Effector memory CD8-positive, alpha-beta T cell (primary cell): ENCODE data around the gene PPP3CA.

Experiments used
- ATAC-seq: fragments of 150-1000 bp; cut with Tn5 transposase; replicated peaks from 2 replicates; pipeline ENCODE4 v1.10.0; 2021; ENCODE audit warnings: mild to moderate bottlenecking, moderate library complexity
- DNase-seq, 3 experiments: peaks; one replicate each; pipeline ENCODE4 v3.0.0; 2021
- H3K27ac Mint-ChIP-seq, 2 donors: one replicate each; pipeline ENCODE4 v1.8.0; 2022; ENCODE audit warnings: mild to moderate bottlenecking in 2 of 2, mixed read lengths in 2 of 2, moderate library complexity in 2 of 2
- H3K27me3 Mint-ChIP-seq, 2 donors: one replicate each; pipeline ENCODE4 v1.8.0; 2022; ENCODE audit warnings: mixed read lengths in 2 of 2
- H3K36me3 Mint-ChIP-seq: one replicate; pipeline ENCODE4 v1.8.0; 2022; ENCODE audit warnings: mild to moderate bottlenecking, moderate library complexity, mixed read lengths; ENCODE audit not compliant: insufficient read depth
- H3K4me1 Mint-ChIP-seq, 2 donors: one replicate each; pipeline ENCODE4 v1.8.0; 2022; ENCODE audit warnings: low read depth in 2 of 2, mixed read lengths in 2 of 2
- H3K4me3 Mint-ChIP-seq, 2 donors: one replicate each; pipeline ENCODE4 v1.8.0; 2022; ENCODE audit warnings: mild to moderate bottlenecking in 2 of 2, mixed read lengths in 2 of 2, moderate library complexity in 2 of 2
- H3K9me3 Mint-ChIP-seq, 2 donors: one replicate each; pipeline ENCODE4 v1.8.0; 2022; ENCODE audit warnings: mixed read lengths in 2 of 2
- total RNA-seq, 9 experiments: gene quantifications; one replicate each; lab custom pipeline; 2026; lab: John Stamatoyannopoulos, UW

PPP3CA gene
- total RNA-seq = 23.4 to 109 (median 58.5) reads per million in 9 experiments

- peaks cover 30 to 42% of the 10 kb centered on the region in 2 donors for H3K4me1 Mint-ChIP-seq
- H3K27me3 Mint-ChIP-seq = no peaks in the 10 kb centered on the region
- H3K4me3 Mint-ChIP-seq = peak within 1 kb of the TSS; percentile 94 to 95
- peak within 1 kb of the TSS; percentile 87 to 98 for H3K27ac Mint-ChIP-seq
- no peaks in the 10 kb centered on the region for H3K9me3 Mint-ChIP-seq
- DNase-seq (no peak), ATAC-seq (no peak)
- peaks cover 27% of the 10 kb centered on the region for H3K36me3 Mint-ChIP-seq
Measured at GRCh38 chr4:101347267-101347556, at the start of gene PPP3CA. Gene PPP3CA, minus strand, starts transcription at chr4:101347526.

- no peaks in the 10 kb centered on the region for H3K36me3 Mint-ChIP-seq
- H3K4me3 Mint-ChIP-seq = no peak overlapping the region
- DNase-seq (no peak), ATAC-seq (no peak)
- H3K27me3 Mint-ChIP-seq = peaks cover 0 to 9% of the 10 kb centered on the region in 2 donors
- H3K27ac Mint-ChIP-seq = no peak overlapping the region
- H3K4me1 Mint-ChIP-seq = no peaks in the 10 kb centered on the region
- H3K9me3 Mint-ChIP-seq = no peaks in the 10 kb centered on the region
Measured at GRCh38 chr4:101393256-101393655, 45.9 kb upstream of the PPP3CA start.

- H3K36me3 Mint-ChIP-seq = no peaks in the 10 kb centered on the region
- ATAC-seq = no peak
- peaks cover 0 to 35% of the 10 kb centered on the region in 2 donors for H3K27me3 Mint-ChIP-seq
- DNase-seq = no peak
- no peaks in the 10 kb centered on the region for H3K4me1 Mint-ChIP-seq
- H3K9me3 Mint-ChIP-seq = peaks cover 0 to 1% of the 10 kb centered on the region in 2 donors
- H3K4me3 Mint-ChIP-seq = no peak overlapping the region
- H3K27ac Mint-ChIP-seq = no peak overlapping the region
Measured at GRCh38 chr4:101370663-101371210, 23.4 kb upstream of the PPP3CA start.

- H3K9me3 Mint-ChIP-seq = peaks cover 0 to 1% of the 10 kb centered on the region in 2 donors
- DNase-seq (no peak), ATAC-seq (no peak)
- H3K36me3 Mint-ChIP-seq = no peaks in the 10 kb centered on the region
- peaks cover 0 to 42% of the 10 kb centered on the region in 2 donors for H3K27me3 Mint-ChIP-seq
- no peak overlapping the region for H3K4me3 Mint-ChIP-seq
- H3K27ac Mint-ChIP-seq = no peak overlapping the region
- peaks cover 0 to 2% of the 10 kb centered on the region in 2 donors for H3K4me1 Mint-ChIP-seq
Measured at GRCh38 chr4:101367201-101367600, 19.9 kb upstream of the PPP3CA start.

- H3K27ac Mint-ChIP-seq = no peak overlapping the region
- DNase-seq (no peak), ATAC-seq (no peak)
- peaks cover 0 to 2% of the 10 kb centered on the region in 2 donors for H3K4me1 Mint-ChIP-seq
- no peak overlapping the region for H3K4me3 Mint-ChIP-seq
- no peaks in the 10 kb centered on the region for H3K9me3 Mint-ChIP-seq
- H3K27me3 Mint-ChIP-seq = peaks cover 0 to 39% of the 10 kb centered on the region in 2 donors
- H3K36me3 Mint-ChIP-seq = no peaks in the 10 kb centered on the region
Measured at GRCh38 chr4:101366331-101366730, 19.0 kb upstream of the PPP3CA start.

GRCh38 chr4:101357751-101358150 is 10.4 kb upstream of the PPP3CA start:
- Mint-ChIP-seq H3K36me3 (no peaks in the 10 kb centered on the region), H3K4me1 (no peaks in the 10 kb centered on the region), H3K27me3 (peaks cover 0 to 6% of the 10 kb centered on the region in 2 donors), H3K9me3 (no peaks in the 10 kb centered on the region), H3K4me3 (no peak overlapping the region), H3K27ac (no peak overlapping the region)
- ATAC-seq (no peak), DNase-seq (no peak)

GRCh38 chr4:101356928-101357327 is 9.6 kb upstream of the PPP3CA start:
- ATAC-seq = no peak
- Mint-ChIP-seq H3K36me3 (no peaks in the 10 kb centered on the region), H3K27ac (no peak overlapping the region), H3K4me3 (no peak overlapping the region), H3K27me3 (peaks cover 0 to 6% of the 10 kb centered on the region in 2 donors), H3K4me1 (no peaks in the 10 kb centered on the region), H3K9me3 (no peaks in the 10 kb centered on the region)
- DNase-seq = no peak

- no peaks in the 10 kb centered on the region for H3K9me3 Mint-ChIP-seq
- no peak overlapping the region for H3K27ac Mint-ChIP-seq
- DNase-seq (no peak), ATAC-seq (no peak)
- no peaks in the 10 kb centered on the region for H3K4me1 Mint-ChIP-seq
- H3K27me3 Mint-ChIP-seq = peaks cover 0 to 6% of the 10 kb centered on the region in 2 donors
- H3K4me3 Mint-ChIP-seq = no peak overlapping the region
- H3K36me3 Mint-ChIP-seq = no peaks in the 10 kb centered on the region
Measured at GRCh38 chr4:101355767-101356702, 8.7 kb upstream of the PPP3CA start.

- Mint-ChIP-seq H3K9me3 (no peaks in the 10 kb centered on the region), H3K36me3 (no peaks in the 10 kb centered on the region), H3K27me3 (peaks cover 0 to 6% of the 10 kb centered on the region in 2 donors), H3K4me1 (no peaks in the 10 kb centered on the region), H3K27ac (no peak overlapping the region), H3K4me3 (no peak overlapping the region)
- ATAC-seq (no peak), DNase-seq (no peak)
Measured at GRCh38 chr4:101355246-101355645, 7.9 kb upstream of the PPP3CA start.

GRCh38 chr4:101349801-101350064 is 2.4 kb upstream of the PPP3CA start:
- no peak overlapping the region for H3K4me3 Mint-ChIP-seq
- no peak for DNase-seq

GRCh38 chr4:101348995-101349800 is 1.9 kb upstream of the PPP3CA start:
- Mint-ChIP-seq H3K27me3 (no peaks in the 10 kb centered on the region), H3K36me3 (peaks cover 27% of the 10 kb centered on the region), H3K9me3 (no peaks in the 10 kb centered on the region), H3K4me3 (peak overlapping the region; percentile 94 to 95), H3K4me1 (peaks cover 24 to 29% of the 10 kb centered on the region in 2 donors), H3K27ac (peak overlapping the region in 1 of 2 donors; percentile 98)
- DNase-seq (no peak), ATAC-seq (no peak)

More at GRCh38 chr4:101349801-101350064, 2.4 kb upstream of the PPP3CA start:
- no peak overlapping the region for H3K27ac Mint-ChIP-seq
- peaks cover 0 to 5% of the 10 kb centered on the region in 2 donors for H3K27me3 Mint-ChIP-seq
- peaks cover 27% of the 10 kb centered on the region for H3K36me3 Mint-ChIP-seq
- H3K4me1 Mint-ChIP-seq = peaks cover 19 to 25% of the 10 kb centered on the region in 2 donors
- H3K9me3 Mint-ChIP-seq = no peaks in the 10 kb centered on the region
- no peak for ATAC-seq

- Mint-ChIP-seq H3K27ac (peak overlapping the region; percentile 87 to 98), H3K4me3 (peak overlapping the region; percentile 94 to 95), H3K36me3 (peaks cover 27% of the 10 kb centered on the region), H3K27me3 (no peaks in the 10 kb centered on the region), H3K4me1 (peaks cover 27 to 33% of the 10 kb centered on the region in 2 donors), H3K9me3 (no peaks in the 10 kb centered on the region)
- peak in 1 of 3 experiments; percentile 5 for DNase-seq
- ATAC-seq = no peak
Measured at GRCh38 chr4:101348367-101348827, 1.1 kb upstream of the PPP3CA start.

GRCh38 chr4:101347557-101348366 is 436 bp upstream of the PPP3CA start:
- H3K27me3 Mint-ChIP-seq = no peaks in the 10 kb centered on the region
- H3K4me1 Mint-ChIP-seq = peaks cover 28 to 39% of the 10 kb centered on the region in 2 donors
- peaks cover 27% of the 10 kb centered on the region for H3K36me3 Mint-ChIP-seq
- DNase-seq (peak; percentile 98 to 99 (median 98)), ATAC-seq (peak; percentile 73)
- no peaks in the 10 kb centered on the region for H3K9me3 Mint-ChIP-seq
- H3K27ac Mint-ChIP-seq = peak overlapping the region; percentile 87 to 98
- peak overlapping the region; percentile 94 to 95 for H3K4me3 Mint-ChIP-seq
